Neutrophil (primary cell): ENCODE measurements around the gene LAMTOR1.

Source experiments
- H3K27ac ChIP-seq: fragments of 200-600 bp; sonication (generic); 2 replicates; pipeline ENCODE4 v1.5.1; 2016; ENCODE audit warnings: mild to moderate bottlenecking, moderate library complexity
- H3K27me3 ChIP-seq: fragments of 200-600 bp; sonication (generic); 2 replicates; pipeline ENCODE4 v1.6.0; 2016; ENCODE audit warnings: mild to moderate bottlenecking
- H3K36me3 ChIP-seq: fragments of 200-600 bp; sonication (generic); 2 replicates; pipeline ENCODE4 v1.5.1; 2017
- H3K4me1 ChIP-seq, 2 experiments: fragments of 200-600 bp in 1 of 2; sonication (generic) in 1 of 2; 1 replicate in 1 of 2; 2 replicates in 1 of 2; pipeline versions ENCODE4 v1.5.1 to v1.6.1; 2013 to 2016; ENCODE audit warnings: low read depth in 1 of 2, low read length in 1 of 2, mild to moderate bottlenecking in 1 of 2, moderate library complexity in 1 of 2; ENCODE audit not compliant: control insufficient read depth in 1 of 2, insufficient read depth in 1 of 2
- H3K4me3 ChIP-seq, 2 experiments: fragments of 200-600 bp in 1 of 2; sonication (generic) in 1 of 2; 1 replicate in 1 of 2; 2 replicates in 1 of 2; pipeline ENCODE4 v1.5.1; 2013 to 2016; ENCODE audit warnings: low read depth in 1 of 2, low read length in 1 of 2, mild to moderate bottlenecking in 1 of 2, moderate library complexity in 1 of 2
- H3K9me3 ChIP-seq: fragments of 200-600 bp; sonication (generic); 2 replicates; pipeline ENCODE4 v1.5.1; 2016
- TF ChIP-seq, protein P1 (sequence below): fragments of 200-600 bp; sonication (generic); IDR thresholded peaks from 2 replicates; pipeline ENCODE4 v1.5.1; 2016; ENCODE audit warnings: antibody characterized with exemption

The LAMTOR1 gene

GRCh38 chr11:72100462-72100861 lies 2.6 kb downstream of the LAMTOR1 start:
- peak overlapping the region; percentile 24 to 78 for H3K4me3 ChIP-seq
- peaks cover 36% of the 10 kb centered on the region for H3K36me3 ChIP-seq

DNA sequence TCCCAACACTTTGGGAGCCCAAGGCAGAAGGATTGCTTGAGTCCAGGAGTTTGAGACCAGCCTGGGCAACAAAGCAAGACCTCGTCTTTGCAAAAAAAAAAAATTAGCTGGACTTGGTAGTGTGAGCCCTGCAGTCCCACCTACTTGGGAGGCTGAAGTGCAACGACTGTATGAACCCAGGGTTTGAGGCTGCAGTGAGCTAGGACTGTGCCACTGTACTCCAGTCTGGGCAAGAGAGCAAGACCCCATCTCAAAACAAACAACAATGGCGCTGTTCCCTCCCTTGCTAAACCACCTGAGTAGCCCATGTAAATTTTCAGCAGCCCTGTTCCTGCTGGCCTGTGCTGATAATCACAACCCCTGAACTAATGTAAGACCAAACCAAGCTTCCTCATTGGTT lies 3.1 kb downstream of the LAMTOR1 start:
- Histone ChIP-seq H3K4me1 (peaks cover 57 to 66% of the 10 kb centered on the region in 2 experiments), H3K4me3 (peak overlapping the region; percentile 24 to 78), H3K27ac (peak overlapping the region; percentile 95), H3K27me3 (no peaks in the 10 kb centered on the region), H3K9me3 (no peaks in the 10 kb centered on the region), H3K36me3 (peaks cover 39% of the 10 kb centered on the region)
- TF ChIP-seq, protein P1, sequence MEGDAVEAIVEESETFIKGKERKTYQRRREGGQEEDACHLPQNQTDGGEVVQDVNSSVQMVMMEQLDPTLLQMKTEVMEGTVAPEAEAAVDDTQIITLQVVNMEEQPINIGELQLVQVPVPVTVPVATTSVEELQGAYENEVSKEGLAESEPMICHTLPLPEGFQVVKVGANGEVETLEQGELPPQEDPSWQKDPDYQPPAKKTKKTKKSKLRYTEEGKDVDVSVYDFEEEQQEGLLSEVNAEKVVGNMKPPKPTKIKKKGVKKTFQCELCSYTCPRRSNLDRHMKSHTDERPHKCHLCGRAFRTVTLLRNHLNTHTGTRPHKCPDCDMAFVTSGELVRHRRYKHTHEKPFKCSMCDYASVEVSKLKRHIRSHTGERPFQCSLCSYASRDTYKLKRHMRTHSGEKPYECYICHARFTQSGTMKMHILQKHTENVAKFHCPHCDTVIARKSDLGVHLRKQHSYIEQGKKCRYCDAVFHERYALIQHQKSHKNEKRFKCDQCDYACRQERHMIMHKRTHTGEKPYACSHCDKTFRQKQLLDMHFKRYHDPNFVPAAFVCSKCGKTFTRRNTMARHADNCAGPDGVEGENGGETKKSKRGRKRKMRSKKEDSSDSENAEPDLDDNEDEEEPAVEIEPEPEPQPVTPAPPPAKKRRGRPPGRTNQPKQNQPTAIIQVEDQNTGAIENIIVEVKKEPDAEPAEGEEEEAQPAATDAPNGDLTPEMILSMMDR, result no peak

More at GRCh38 chr11:72100462-72100861, 2.6 kb downstream of the LAMTOR1 start:
- H3K27me3 ChIP-seq, result no peaks in the 10 kb centered on the region
- H3K4me1 ChIP-seq, result peaks cover 57 to 66% of the 10 kb centered on the region in 2 experiments
- H3K27ac ChIP-seq, result peak overlapping the region; percentile 95
- no peaks in the 10 kb centered on the region for H3K9me3 ChIP-seq
- TF ChIP-seq, protein P1, result no peak

- Histone ChIP-seq H3K4me1 (peaks cover 52 to 58% of the 10 kb centered on the region in 2 experiments), H3K4me3 (peak overlapping the region in 1 of 2 experiments; percentile 78), H3K27ac (peak overlapping the region; percentile 95), H3K27me3 (no peaks in the 10 kb centered on the region), H3K36me3 (peaks cover 50% of the 10 kb centered on the region), H3K9me3 (no peaks in the 10 kb centered on the region)
- TF ChIP-seq, protein P1, result no peak
Observed at GRCh38 chr11:72098741-72099140, 4.4 kb downstream of the LAMTOR1 start.

- H3K4me3 ChIP-seq, result peak overlapping the region; percentile 1 to 26
- no peaks in the 10 kb centered on the region for H3K9me3 ChIP-seq
- H3K27ac ChIP-seq, result peak overlapping the region; percentile 86
- peaks cover 43 to 44% of the 10 kb centered on the region in 2 experiments for H3K4me1 ChIP-seq
- TF ChIP-seq, protein P1, result peak; percentile 100
- no peaks in the 10 kb centered on the region for H3K27me3 ChIP-seq
- H3K36me3 ChIP-seq, result peaks cover 45% of the 10 kb centered on the region
Observed at GRCh38 chr11:72091292-72091691, 11.8 kb downstream of the LAMTOR1 start.

DNA sequence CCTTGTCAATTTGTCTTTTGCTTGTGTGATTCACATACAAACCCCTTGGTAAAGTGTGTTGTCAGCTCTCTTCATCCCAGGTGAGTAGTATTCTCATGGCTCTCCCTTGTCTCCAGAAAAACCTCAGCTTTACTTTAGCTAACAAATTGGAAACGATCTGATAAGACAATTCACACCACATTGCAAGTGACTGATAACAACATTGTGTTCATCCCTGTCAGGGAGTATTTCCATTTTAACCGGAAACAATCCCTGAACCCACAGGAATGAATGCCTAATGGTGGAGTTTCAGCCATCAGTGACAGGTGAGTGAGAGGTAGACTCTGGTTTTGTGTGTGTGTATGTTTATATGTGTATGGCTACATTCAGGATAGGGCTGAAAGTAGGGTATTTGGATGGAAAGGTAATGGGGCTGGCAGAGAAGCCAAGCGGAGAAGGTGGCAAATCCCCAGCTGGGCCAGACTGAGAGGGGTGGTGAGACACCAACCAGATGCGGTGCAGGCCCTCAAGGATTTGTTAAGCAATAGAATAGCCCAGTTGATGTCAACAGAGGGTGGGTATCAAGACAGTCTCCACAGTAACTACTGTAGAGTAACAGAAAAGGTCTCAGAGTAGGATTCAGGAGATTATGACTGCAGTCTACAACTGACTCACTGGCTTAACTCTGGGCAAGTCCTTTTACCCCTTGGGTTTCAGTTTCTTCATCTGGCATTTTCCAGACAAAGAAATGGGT lies 14.9 kb downstream of the LAMTOR1 start:
- Histone ChIP-seq H3K27me3 (no peaks in the 10 kb centered on the region), H3K9me3 (no peaks in the 10 kb centered on the region), H3K36me3 (peaks cover 25% of the 10 kb centered on the region), H3K4me3 (no peak overlapping the region), H3K4me1 (peaks cover 39 to 43% of the 10 kb centered on the region in 2 experiments), H3K27ac (peak overlapping the region; percentile 86)
- TF ChIP-seq, protein P1, result no peak
